H9 (cell line): Measurements from ENCODE around the gene NDUFS6. TPM values are rescaled to one million over a fixed set of nuclear protein-coding genes. Genes with fewer than 3 reads are reported as not detected.

Source experiments
- DNase-seq: peaks from one replicate; pipeline ENCODE4 v3.0.0-alpha.2; 2017
- H2AFZ ChIP-seq: one replicate; pipeline ENCODE4 v1.6.1; 2013; ENCODE audit warnings: mild to moderate bottlenecking, low read length, control low read depth, moderate library complexity
- H2AK5ac ChIP-seq: 2 replicates; pipeline ENCODE4 v1.6.1; 2013; ENCODE audit warnings: low read length, control low read depth, mixed read lengths; ENCODE audit not compliant: insufficient read length
- H2BK120ac ChIP-seq: one replicate; pipeline ENCODE4 v1.6.1; 2013; ENCODE audit warnings: low read depth, mild to moderate bottlenecking, low read length, control low read depth, inconsistent platforms; ENCODE audit not compliant: poor library complexity, severe bottlenecking
- H2BK12ac ChIP-seq: 2 replicates; pipeline ENCODE4 v1.6.1; 2013; ENCODE audit warnings: low read length, control low read depth, mixed read lengths, low read depth; ENCODE audit not compliant: insufficient read length
- H2BK15ac ChIP-seq: 2 replicates; pipeline ENCODE4 v1.6.1; 2013; ENCODE audit warnings: low read depth, low read length, control low read depth
- H2BK20ac ChIP-seq: one replicate; pipeline ENCODE4 v1.6.1; 2013; ENCODE audit warnings: low read depth, mild to moderate bottlenecking, low read length, control low read depth, inconsistent platforms; ENCODE audit not compliant: poor library complexity, severe bottlenecking
- H2BK5ac ChIP-seq: 2 replicates; pipeline ENCODE4 v1.6.1; 2013; ENCODE audit warnings: low read length, control low read depth, mixed read lengths; ENCODE audit not compliant: insufficient read length
- H3K14ac ChIP-seq: 2 replicates; pipeline ENCODE4 v1.6.1; 2013; ENCODE audit warnings: low read length, control low read depth; ENCODE audit not compliant: insufficient read depth
- H3K18ac ChIP-seq: 2 replicates; pipeline ENCODE4 v1.6.1; 2013; ENCODE audit warnings: low read depth, mild to moderate bottlenecking, mixed read lengths, low read length, control low read depth; ENCODE audit not compliant: insufficient read length
- H3K23ac ChIP-seq: 2 replicates; pipeline ENCODE4 v1.6.1; 2013; ENCODE audit warnings: low read length, control low read depth, mixed read lengths, low read depth; ENCODE audit not compliant: insufficient read length
- H3K23me2 ChIP-seq: 2 replicates; pipeline ENCODE4 v1.6.1; 2013; ENCODE audit warnings: low read depth, mild to moderate bottlenecking, mixed read lengths, low read length, control low read depth; ENCODE audit not compliant: insufficient read length, poor library complexity, severe bottlenecking
- H3K27ac ChIP-seq: 2 replicates; pipeline ENCODE4 v1.5.1; 2013; ENCODE audit warnings: low read length, control low read depth, mixed read lengths, low read depth; ENCODE audit not compliant: insufficient read length
- H3K27me3 ChIP-seq: 2 replicates; pipeline ENCODE4 v1.6.1; 2013; ENCODE audit warnings: low read length, control low read depth, inconsistent platforms; ENCODE audit not compliant: insufficient read depth
- H3K4ac ChIP-seq: 2 replicates; pipeline ENCODE4 v1.6.1; 2013; ENCODE audit warnings: low read depth, mild to moderate bottlenecking, control low read depth, inconsistent platforms, low read length, moderate library complexity
- H3K4me1 ChIP-seq: 2 replicates; pipeline ENCODE4 v1.6.1; 2013; ENCODE audit warnings: low read length, control low read depth, inconsistent platforms; ENCODE audit not compliant: insufficient read depth
- H3K4me2 ChIP-seq: 2 replicates; pipeline ENCODE4 v1.6.1; 2013; ENCODE audit warnings: low read length, control low read depth, mixed read lengths; ENCODE audit not compliant: insufficient read length, insufficient read depth
- H3K56ac ChIP-seq: 2 replicates; pipeline ENCODE4 v1.6.1; 2013; ENCODE audit warnings: low read depth, mild to moderate bottlenecking, mixed read lengths, low read length, control low read depth; ENCODE audit not compliant: insufficient read length
- H3K79me1 ChIP-seq: 2 replicates; pipeline ENCODE4 v1.6.1; 2013; ENCODE audit warnings: low read depth, mild to moderate bottlenecking, moderate library complexity, low read length, control low read depth, inconsistent platforms; ENCODE audit not compliant: insufficient read depth, poor library complexity, severe bottlenecking
- H3K79me2 ChIP-seq: 2 replicates; pipeline ENCODE4 v1.6.1; 2013; ENCODE audit warnings: low read length, control low read depth, inconsistent platforms; ENCODE audit not compliant: insufficient read depth
- H3K9ac ChIP-seq: 2 replicates; pipeline ENCODE4 v1.6.1; 2013; ENCODE audit warnings: low read length, control low read depth, mixed read lengths; ENCODE audit not compliant: insufficient read length; ENCODE audit errors: extremely low read depth
- H3K9me3 ChIP-seq: one replicate; pipeline ENCODE4 v1.6.1; 2013; ENCODE audit warnings: low read depth, low read length, inconsistent platforms; ENCODE audit not compliant: control insufficient read depth
- H3T11ph ChIP-seq: one replicate; pipeline ENCODE4 v1.6.1; 2013; ENCODE audit warnings: mild to moderate bottlenecking, low read length, control low read depth, inconsistent platforms
- H4K20me1 ChIP-seq: one replicate; pipeline ENCODE4 v1.6.1; 2013; ENCODE audit not compliant: control insufficient read depth, insufficient read length, insufficient read depth
- H4K5ac ChIP-seq: 2 replicates; pipeline ENCODE4 v1.6.1; 2013; ENCODE audit warnings: low read depth, mild to moderate bottlenecking, mixed read lengths, low read length, control low read depth; ENCODE audit not compliant: insufficient read length
- H4K8ac ChIP-seq: replicated peaks from 2 replicates; pipeline ENCODE4 v1.6.1; 2013; ENCODE audit warnings: low read length, control low read depth, mixed read lengths, low read depth; ENCODE audit not compliant: insufficient read length
- H4K91ac ChIP-seq: 2 replicates; pipeline ENCODE4 v1.6.1; 2013; ENCODE audit warnings: low read depth, mild to moderate bottlenecking, moderate library complexity, mixed read lengths, low read length, control low read depth; ENCODE audit not compliant: insufficient read length
- H3K27ac Mint-ChIP-seq, 3 experiments: 2 replicates in 2 of 3; 3 replicates in 1 of 3; pipeline ENCODE4 v1.8.0; 2020 to 2021; ENCODE audit warnings: mixed read lengths in 3 of 3, mild to moderate bottlenecking in 1 of 3, moderate library complexity in 1 of 3
- H3K27me3 Mint-ChIP-seq: 2 replicates; pipeline ENCODE4 v1.8.0; 2021; ENCODE audit warnings: low read depth, mild to moderate bottlenecking, moderate library complexity, mixed read lengths
- H3K36me3 Mint-ChIP-seq, 3 experiments: 2 replicates in 2 of 3; 3 replicates in 1 of 3; pipeline ENCODE4 v1.8.0; 2020 to 2021; ENCODE audit warnings: low read depth in 3 of 3, mixed read lengths in 3 of 3; ENCODE audit not compliant: insufficient read depth in 1 of 3
- H3K4me1 Mint-ChIP-seq, 2 experiments: 2 replicates each; pipeline ENCODE4 v1.8.0; 2020; ENCODE audit warnings: mixed read lengths in 2 of 2
- H3K4me3 Mint-ChIP-seq, 2 experiments: 2 replicates in 1 of 2; 3 replicates in 1 of 2; pipeline ENCODE4 v1.8.0; 2020 to 2021; ENCODE audit warnings: mild to moderate bottlenecking in 2 of 2, mixed read lengths in 2 of 2, moderate library complexity in 1 of 2
- H3K9me3 Mint-ChIP-seq, 2 experiments: 2 replicates in 1 of 2; 3 replicates in 1 of 2; pipeline ENCODE4 v1.8.0; 2020; ENCODE audit warnings: mild to moderate bottlenecking in 2 of 2, mixed read lengths in 2 of 2, moderate library complexity in 1 of 2
- WGBS: extraction: QIAGEN DNeasy Blood & Tissue Kit; methylation state at CpG from one replicate; pipeline ENCODE4 v1.1.7; 2013; ENCODE audit warnings: missing lambda C conversion rate, low lambda C conversion rate, mixed read lengths; ENCODE audit not compliant: insufficient read length; ENCODE audit errors: extremely low coverage; 5-methylcytosine and 5-hydroxymethylcytosine counted together
- total RNA-seq: library from RNA; stranded (reverse); gene quantifications from 2 replicates; pipeline ENCODE4 v1.2.1, GENCODE V29; 2021
- TF ChIP-seq, protein P1 (sequence below): fragments of 200-600 bp; sonication (generic); conservative IDR thresholded peaks from 3 replicates; pipeline ENCODE4 v1.8.0; 2021; ENCODE audit warnings: antibody characterized with exemption, mild to moderate bottlenecking

Gene NDUFS6
- total RNA-seq, 1 experiment from 2014 or later, result 62.5 TPM

DNA sequence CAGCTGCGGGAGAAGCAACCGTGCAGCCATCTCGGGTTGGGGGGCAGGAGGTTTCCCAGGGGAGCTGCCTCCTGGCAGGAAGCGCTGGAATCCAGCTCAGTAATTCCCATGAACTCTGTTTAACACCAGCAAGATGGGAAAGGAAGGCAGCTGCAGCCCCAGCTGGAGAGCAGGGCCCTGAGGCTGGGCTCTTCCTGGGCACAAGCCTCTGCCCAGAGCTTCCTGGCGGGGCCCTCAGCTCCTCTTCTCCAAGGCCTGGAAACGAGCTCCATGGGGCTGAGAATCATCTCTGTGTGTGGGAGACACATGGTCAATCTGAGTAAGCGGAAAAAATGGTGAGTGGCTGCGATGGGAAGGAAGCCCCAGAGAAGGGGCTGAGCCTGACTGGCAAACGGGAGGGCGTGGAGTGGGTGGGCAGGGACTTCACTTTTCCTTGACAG lies 7.9 kb upstream of the NDUFS6 start:
- H3K27ac Mint-ChIP-seq, result no peak overlapping the region
- no CpG with 5 or more reads among the region's 10 CpGs for WGBS

More for the DNA sequence above, 7.9 kb upstream of the NDUFS6 start:
- Histone ChIP-seq H4K5ac (no peak overlapping the region), H3K23me2 (no peaks in the 10 kb centered on the region), H2BK20ac (no peak overlapping the region), H3K4me1 (peaks cover 3% of the 10 kb centered on the region; the same call in 1 of the 2 replicates), H3K27me3 (no peaks in the 10 kb centered on the region), H2BK5ac (no peak overlapping the region), H2BK120ac (no peak overlapping the region), H3T11ph (no peak overlapping the region), H3K56ac (no peak overlapping the region), H3K4me2 (no peak overlapping the region), H4K20me1 (no peaks in the 10 kb centered on the region), H3K79me1 (peaks cover 6% of the 10 kb centered on the region), H3K14ac (no peak overlapping the region), H3K18ac (no peak overlapping the region), H3K23ac (no peak overlapping the region), H4K91ac (no peak overlapping the region), H3K79me2 (no peaks in the 10 kb centered on the region), H3K9ac (no peak overlapping the region), H2BK15ac (no peak overlapping the region), H4K8ac (no peak overlapping the region), H3K9me3 (no peaks in the 10 kb centered on the region), H3K27ac (no peak overlapping the region), H2BK12ac (no peak overlapping the region), H2AFZ (no peak overlapping the region), H2AK5ac (no peak overlapping the region), H3K4ac (no peak overlapping the region)
- TF ChIP-seq, protein P1, sequence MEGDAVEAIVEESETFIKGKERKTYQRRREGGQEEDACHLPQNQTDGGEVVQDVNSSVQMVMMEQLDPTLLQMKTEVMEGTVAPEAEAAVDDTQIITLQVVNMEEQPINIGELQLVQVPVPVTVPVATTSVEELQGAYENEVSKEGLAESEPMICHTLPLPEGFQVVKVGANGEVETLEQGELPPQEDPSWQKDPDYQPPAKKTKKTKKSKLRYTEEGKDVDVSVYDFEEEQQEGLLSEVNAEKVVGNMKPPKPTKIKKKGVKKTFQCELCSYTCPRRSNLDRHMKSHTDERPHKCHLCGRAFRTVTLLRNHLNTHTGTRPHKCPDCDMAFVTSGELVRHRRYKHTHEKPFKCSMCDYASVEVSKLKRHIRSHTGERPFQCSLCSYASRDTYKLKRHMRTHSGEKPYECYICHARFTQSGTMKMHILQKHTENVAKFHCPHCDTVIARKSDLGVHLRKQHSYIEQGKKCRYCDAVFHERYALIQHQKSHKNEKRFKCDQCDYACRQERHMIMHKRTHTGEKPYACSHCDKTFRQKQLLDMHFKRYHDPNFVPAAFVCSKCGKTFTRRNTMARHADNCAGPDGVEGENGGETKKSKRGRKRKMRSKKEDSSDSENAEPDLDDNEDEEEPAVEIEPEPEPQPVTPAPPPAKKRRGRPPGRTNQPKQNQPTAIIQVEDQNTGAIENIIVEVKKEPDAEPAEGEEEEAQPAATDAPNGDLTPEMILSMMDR, result no peak
- Mint-ChIP-seq H3K4me3 (no peak overlapping the region), H3K36me3 (peaks cover 9 to 21% (median 21%) of the 10 kb centered on the region in 3 experiments; a peak in 6 of 7 replicates), H3K27me3 (no peaks in the 10 kb centered on the region), H3K4me1 (peaks cover 23 to 24% of the 10 kb centered on the region in 2 experiments), H3K9me3 (no peaks in the 10 kb centered on the region)
- no peak for DNase-seq
